LNCaP clone FGC (cell line): ENCODE results near the gene ABCG4.

ENCODE experiments used
- DNase-seq: peaks from one replicate; pipeline ENCODE4 v3.0.0-alpha.2; 2011; ENCODE audit warnings: low read depth
- H3K4me3 ChIP-seq: 2 replicates; pipeline ENCODE4 v1.5.1; 2011; ENCODE audit warnings: mild to moderate bottlenecking, low read depth, low read length, control low read depth
- CTCF ChIP-seq: IDR thresholded peaks from 2 replicates; pipeline ENCODE4 v1.5.1; 2012; ENCODE audit warnings: mild to moderate bottlenecking; ENCODE audit not compliant: control insufficient read depth, insufficient read depth; ENCODE audit errors: extremely low read depth

ABCG4 gene

DNA sequence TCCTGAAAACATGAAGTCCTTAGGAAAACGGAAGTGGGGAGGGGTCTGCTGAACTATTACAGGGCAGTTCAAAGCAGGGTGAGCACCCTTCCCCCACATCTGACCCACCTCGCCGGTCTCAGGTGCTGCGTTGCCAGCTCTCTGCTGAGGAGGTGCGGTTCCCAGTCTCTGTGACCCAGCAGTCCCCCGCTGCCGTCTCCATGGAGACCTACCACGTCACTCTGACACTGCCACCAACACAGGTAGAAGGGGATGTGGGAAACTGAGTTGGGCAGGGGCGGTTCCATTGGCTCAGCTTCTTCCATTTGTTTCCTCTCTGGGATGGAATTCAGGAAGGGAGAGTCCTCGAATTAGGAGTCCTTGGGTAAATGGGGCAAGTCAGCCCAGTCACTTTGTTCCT lies 38.4 kb upstream of the ABCG4 start:
- TF ChIP-seq CTCF, result no peak
- H3K4me3 ChIP-seq, result no peak overlapping the region
- DNase-seq, result no peak

- no peak for TF ChIP-seq CTCF
- H3K4me3 ChIP-seq, result no peak overlapping the region
- no peak for DNase-seq
These were observed 37.4 kb upstream of the ABCG4 start for GRCh38 chr11:119111361-119111925.

GRCh38 chr11:119112314-119113020 lies 36.4 kb upstream of the ABCG4 start:
- H3K4me3 ChIP-seq, result no peak overlapping the region

GRCh38 chr11:119113716-119114115 lies 35.1 kb upstream of the ABCG4 start:
- no peak overlapping the region for H3K4me3 ChIP-seq
- no peak for TF ChIP-seq CTCF
- DNase-seq, result no peak

More at GRCh38 chr11:119112314-119113020, 36.4 kb upstream of the ABCG4 start:
- no peak for DNase-seq
- TF ChIP-seq CTCF, result no peak

GRCh38 chr11:119114351-119114750 lies 34.5 kb upstream of the ABCG4 start:
- TF ChIP-seq CTCF, result no peak
- no peak for DNase-seq
- H3K4me3 ChIP-seq, result no peak overlapping the region

GRCh38 chr11:119115484-119116234 lies 33.2 kb upstream of the ABCG4 start:
- no peak for DNase-seq
- TF ChIP-seq CTCF, result no peak
- H3K4me3 ChIP-seq, result no peak overlapping the region

- no peak overlapping the region for H3K4me3 ChIP-seq
- no peak for DNase-seq
- no peak for TF ChIP-seq CTCF
These were observed 32.6 kb upstream of the ABCG4 start for GRCh38 chr11:119116235-119116594.
